Panc1 (cell line): ENCODE measurements around the gene MAGI1. TPM values are rescaled to one million over a fixed set of nuclear protein-coding genes. Genes with fewer than 3 reads are reported as not detected.
A peak's percentile ranks its signal among the peaks of the same experiment; 100 is the strongest.

Experiments
- ATAC-seq: fragments of 200-7000 bp; cut with Tn5 transposase; 2 replicates; pipeline ENCODE4 v1.9.1; 2020; ENCODE audit warnings: mild to moderate bottlenecking, moderate library complexity
- BruUV-seq: library from RNA; stranded (reverse); fragments of 400-500 nt; replicated peaks from 2 replicates; lab custom pipeline; 2021; lab: Mats Ljungman, UMichigan
- CTCF ChIA-PET: fragments of 300-600 bp; sonication (Branson Sonifier 250); formaldehyde crosslinking; loops from one replicate; lab custom pipeline; 2022; ENCODE audit warnings: antibody characterized with exemption; lab: Charles Lee
- POLR2A ChIA-PET: fragments of 300-600 bp; sonication (Branson Sonifier 250); formaldehyde crosslinking; loops from one replicate; lab custom pipeline; 2022; ENCODE audit warnings: antibody characterized with exemption; lab: Charles Lee
- DNase-seq: peaks from one replicate; pipeline ENCODE4 v3.0.0-alpha.2; 2010; ENCODE audit warnings: low read depth, low spot score
- H3K27ac ChIP-seq: 2 replicates; pipeline ENCODE4 v1.5.1; 2011; ENCODE audit warnings: mild to moderate bottlenecking, low read length, inconsistent platforms
- H3K27me3 ChIP-seq: fragments of 200-500 bp; sonication (Bioruptor generic); 2 replicates; pipeline ENCODE4 v1.6.0; 2014; ENCODE audit warnings: low read length, inconsistent platforms; ENCODE audit not compliant: control insufficient read depth, insufficient read depth
- H3K36me3 ChIP-seq: fragments of 200-500 bp; sonication (Bioruptor generic); 2 replicates; pipeline ENCODE4 v1.5.1; 2014; ENCODE audit warnings: inconsistent platforms, mild to moderate bottlenecking, low read length, moderate library complexity; ENCODE audit not compliant: control insufficient read depth, insufficient read depth
- H3K4me1 ChIP-seq: 2 replicates; pipeline ENCODE4 v1.5.1; 2011; ENCODE audit warnings: inconsistent platforms, mild to moderate bottlenecking, low read length, moderate library complexity; ENCODE audit not compliant: control insufficient read depth, insufficient read depth
- H3K4me3 ChIP-seq, 2 experiments: 2 replicates each; pipeline ENCODE4 v1.5.1; 2011 to 2012; ENCODE audit warnings: low read depth in 2 of 2, low read length in 2 of 2, mild to moderate bottlenecking in 2 of 2, inconsistent platforms in 1 of 2, moderate library complexity in 1 of 2
- H3K9me3 ChIP-seq: fragments of 200-500 bp; sonication (Bioruptor generic); 2 replicates; pipeline ENCODE4 v1.5.1; 2014; ENCODE audit warnings: low read depth, mild to moderate bottlenecking, inconsistent platforms, low read length, moderate library complexity; ENCODE audit not compliant: control insufficient read depth, insufficient read depth
- CTCF ChIP-seq: fragments of 450-650 bp; IDR thresholded peaks from 2 replicates; pipeline ENCODE4 v1.5.1; 2017; ENCODE audit warnings: mild to moderate bottlenecking
- POLR2AphosphoS5 ChIP-seq: IDR thresholded peaks from 2 replicates; pipeline ENCODE4 v1.6.1; 2012; ENCODE audit warnings: mild to moderate bottlenecking, low read depth, low read length, moderate library complexity
- REST ChIP-seq, 2 experiments: IDR thresholded peaks; 2 replicates each; pipeline ENCODE4 v1.6.1; 2011 to 2012; ENCODE audit warnings: low read depth in 2 of 2, control low read depth in 1 of 2, low read length in 1 of 2, mild to moderate bottlenecking in 1 of 2, moderate library complexity in 1 of 2; ENCODE audit not compliant: insufficient read depth in 1 of 2
- SIN3A ChIP-seq: IDR thresholded peaks from 2 replicates; pipeline ENCODE4 v1.6.1; 2012; ENCODE audit warnings: low read depth, mild to moderate bottlenecking, low read length, moderate library complexity, borderline replicate concordance; ENCODE audit not compliant: insufficient read depth
- TCF7L2 ChIP-seq: IDR thresholded peaks from 2 replicates; pipeline ENCODE4 v1.6.1; 2011; ENCODE audit warnings: mild to moderate bottlenecking, low read depth, low read length, inconsistent platforms
- in situ Hi-C: cut with HindIII; loops from 2 replicates; pipeline ENCODE4 v1.10.0; 2016; ENCODE audit warnings: low sequenced_read_pairs, low pct_unique_long_range_greater_than_20kb
- intact Hi-C: fragments of 100-400 bp; cut with micrococcal nuclease; formaldehyde crosslinking; loops from one replicate; pipeline ENCODE4 v1.10.0; 2022; ENCODE audit not compliant: unreplicated experiment
- total RNA-seq: library from RNA; stranded (reverse); gene quantifications from one replicate; pipeline ENCODE4 v1.2.1, GENCODE V29; 2021; ENCODE audit not compliant: unreplicated experiment

Gene MAGI1
- total RNA-seq, 1 experiment from 2014 or later, result 9.5 TPM

- ChIA-PET POLR2A (no interaction called here), CTCF (no interaction called here)
- intact Hi-C loops (no loop called here), in situ Hi-C loops (no loop called here)
- peak; percentile 11 for ATAC-seq
- Histone ChIP-seq H3K9me3 (no peaks in the 10 kb centered on the region), H3K36me3 (no peaks in the 10 kb centered on the region; the same call in 1 of the 2 replicates), H3K4me1 (peaks cover 5% of the 10 kb centered on the region), H3K4me3 (peak overlapping the region; percentile 80 to 84), H3K27me3 (no peaks in the 10 kb centered on the region), H3K27ac (peak overlapping the region; percentile 91)
- no peak for TF ChIP-seq POLR2AphosphoS5
- no peak for TF ChIP-seq TCF7L2
- no peak for TF ChIP-seq REST (IDR thresholded peaks at IDR 0.05; ENCODE audit: insufficient read depth in 1 of 2, low read depth in 2 of 2, low read length in 1 of 2)
- TF ChIP-seq SIN3A, result no peak
- TF ChIP-seq CTCF, result no peak
- no peak for DNase-seq
- no TSS peak for BruUV-seq
Observed at GRCh38 chr3:66039590-66039887, 821 bp upstream of the MAGI1 start.

- in situ Hi-C loops, result no loop called here
- no peak for TF ChIP-seq TCF7L2
- no peak for TF ChIP-seq REST (IDR thresholded peaks at IDR 0.05; ENCODE audit: insufficient read depth in 1 of 2, low read depth in 2 of 2, low read length in 1 of 2)
- TF ChIP-seq SIN3A, result no peak
- no peak for TF ChIP-seq CTCF
- no peak for TF ChIP-seq POLR2AphosphoS5
- intact Hi-C loops, result no loop called here
- Histone ChIP-seq H3K4me3 (peak overlapping the region; percentile 80 to 84), H3K27ac (peak overlapping the region; percentile 74), H3K27me3 (no peaks in the 10 kb centered on the region), H3K9me3 (no peaks in the 10 kb centered on the region), H3K36me3 (no peaks in the 10 kb centered on the region; the same call in 1 of the 2 replicates), H3K4me1 (peaks cover 5% of the 10 kb centered on the region)
- POLR2A ChIA-PET, result interaction anchor here (0.5 kb wide), 1 partner anchor 98 kb away, joined by 5 read pairs; no protein-coding TSS in a partner anchor
- DNase-seq (no peak), ATAC-seq (no peak; the same call in 1 of the 2 replicates)
- BruUV-seq, result TSS peak; percentile 89
- CTCF ChIA-PET, result no interaction called here
Observed at GRCh38 chr3:66038384-66038725, 363 bp downstream of the MAGI1 start.
